ENCODE measurements around the gene ABCC3. TPM values are rescaled to one million over a fixed set of nuclear protein-coding genes. Genes with fewer than 3 reads are reported as not detected.

Gene ABCC3
- total and polyA plus RNA-seq, 2 experiments from 2014 or later: 0.53 TPM; not detected in 1

DNA sequence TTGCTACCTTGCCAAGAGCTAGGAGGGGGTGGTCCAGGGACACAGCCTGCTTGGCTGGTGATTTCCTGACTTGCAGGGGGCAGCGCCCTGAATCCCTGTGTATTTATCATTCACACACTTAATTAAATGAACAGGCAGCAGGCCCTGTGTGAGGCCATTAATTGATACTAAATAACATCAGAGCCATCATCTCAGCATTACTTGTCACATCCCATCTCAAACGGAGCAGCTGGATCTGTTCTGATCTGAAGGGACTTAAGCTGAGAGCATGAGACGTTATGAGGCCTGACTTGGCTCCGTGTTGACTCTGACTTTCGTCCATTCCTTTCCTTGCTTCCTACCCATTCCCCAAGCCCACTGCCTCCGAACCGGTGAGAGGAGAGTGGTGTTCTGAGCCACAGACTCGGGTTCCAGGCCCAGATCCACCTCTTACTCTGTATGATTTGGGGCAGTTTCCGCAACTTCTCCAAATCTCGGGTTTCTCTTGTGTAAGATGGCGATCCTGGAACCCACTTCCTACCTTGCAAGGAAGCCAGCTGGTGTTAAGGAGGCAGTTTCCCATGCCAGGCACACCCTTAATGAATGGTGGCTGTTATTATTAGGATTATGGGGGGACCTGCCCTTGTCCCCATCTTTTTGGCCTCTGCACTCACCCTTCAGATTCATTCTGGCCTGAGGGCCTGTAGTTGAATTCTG, 40.4 kb upstream of the ABCC3 start:
- Histone ChIP-seq H3K9me3 (ENCODE audit: low read depth) (no peaks in the 10 kb centered on the region), H3K27ac (peak overlapping the region; percentile 94), H3K36me3 (no peaks in the 10 kb centered on the region), H3K27me3 (no peaks in the 10 kb centered on the region), H3K4me3 (no peak overlapping the region), H3K4me1 (ENCODE audit: low read depth) (peaks cover 46% of the 10 kb centered on the region)
- no peak for DNase-seq (ENCODE audit: low read depth in 1 of 2, low spot score in 1 of 2)
- TF ChIP-seq, protein P1, sequence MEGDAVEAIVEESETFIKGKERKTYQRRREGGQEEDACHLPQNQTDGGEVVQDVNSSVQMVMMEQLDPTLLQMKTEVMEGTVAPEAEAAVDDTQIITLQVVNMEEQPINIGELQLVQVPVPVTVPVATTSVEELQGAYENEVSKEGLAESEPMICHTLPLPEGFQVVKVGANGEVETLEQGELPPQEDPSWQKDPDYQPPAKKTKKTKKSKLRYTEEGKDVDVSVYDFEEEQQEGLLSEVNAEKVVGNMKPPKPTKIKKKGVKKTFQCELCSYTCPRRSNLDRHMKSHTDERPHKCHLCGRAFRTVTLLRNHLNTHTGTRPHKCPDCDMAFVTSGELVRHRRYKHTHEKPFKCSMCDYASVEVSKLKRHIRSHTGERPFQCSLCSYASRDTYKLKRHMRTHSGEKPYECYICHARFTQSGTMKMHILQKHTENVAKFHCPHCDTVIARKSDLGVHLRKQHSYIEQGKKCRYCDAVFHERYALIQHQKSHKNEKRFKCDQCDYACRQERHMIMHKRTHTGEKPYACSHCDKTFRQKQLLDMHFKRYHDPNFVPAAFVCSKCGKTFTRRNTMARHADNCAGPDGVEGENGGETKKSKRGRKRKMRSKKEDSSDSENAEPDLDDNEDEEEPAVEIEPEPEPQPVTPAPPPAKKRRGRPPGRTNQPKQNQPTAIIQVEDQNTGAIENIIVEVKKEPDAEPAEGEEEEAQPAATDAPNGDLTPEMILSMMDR (IDR thresholded peaks at IDR 0.05; ENCODE audit: low read depth, low read length): no peak

DNA sequence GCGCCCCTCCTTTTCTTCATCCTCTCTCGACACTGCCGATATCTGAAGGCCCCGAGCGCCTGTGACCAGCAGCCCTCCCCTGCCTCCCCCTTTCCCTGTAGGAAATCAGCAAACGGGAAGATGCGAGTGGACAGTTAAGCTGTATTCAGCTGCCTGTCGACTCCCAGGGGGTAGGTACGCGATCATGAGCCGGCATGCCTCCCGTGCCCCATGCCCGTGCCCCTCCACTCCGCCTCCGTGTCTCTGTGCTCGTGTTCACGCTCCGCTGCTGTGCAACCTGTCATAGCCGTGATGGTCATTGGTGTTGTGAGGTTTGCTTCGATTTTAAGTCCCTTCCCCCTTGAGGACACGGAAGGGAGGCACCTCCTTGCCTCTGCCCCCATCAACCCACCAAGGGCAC, 39.8 kb upstream of the ABCC3 start:
- H3K27ac ChIP-seq: no peak overlapping the region
- no peak overlapping the region for H3K4me3 ChIP-seq
- H3K36me3 ChIP-seq: no peaks in the 10 kb centered on the region
- no peaks in the 10 kb centered on the region for H3K27me3 ChIP-seq
- TF ChIP-seq, protein P1 (IDR thresholded peaks at IDR 0.05; ENCODE audit: low read depth, low read length): no peak
- H3K9me3 ChIP-seq (ENCODE audit: low read depth): no peaks in the 10 kb centered on the region
- no peak for DNase-seq (ENCODE audit: low read depth in 1 of 2, low spot score in 1 of 2)
- peaks cover 40% of the 10 kb centered on the region for H3K4me1 ChIP-seq (ENCODE audit: low read depth)

DNA sequence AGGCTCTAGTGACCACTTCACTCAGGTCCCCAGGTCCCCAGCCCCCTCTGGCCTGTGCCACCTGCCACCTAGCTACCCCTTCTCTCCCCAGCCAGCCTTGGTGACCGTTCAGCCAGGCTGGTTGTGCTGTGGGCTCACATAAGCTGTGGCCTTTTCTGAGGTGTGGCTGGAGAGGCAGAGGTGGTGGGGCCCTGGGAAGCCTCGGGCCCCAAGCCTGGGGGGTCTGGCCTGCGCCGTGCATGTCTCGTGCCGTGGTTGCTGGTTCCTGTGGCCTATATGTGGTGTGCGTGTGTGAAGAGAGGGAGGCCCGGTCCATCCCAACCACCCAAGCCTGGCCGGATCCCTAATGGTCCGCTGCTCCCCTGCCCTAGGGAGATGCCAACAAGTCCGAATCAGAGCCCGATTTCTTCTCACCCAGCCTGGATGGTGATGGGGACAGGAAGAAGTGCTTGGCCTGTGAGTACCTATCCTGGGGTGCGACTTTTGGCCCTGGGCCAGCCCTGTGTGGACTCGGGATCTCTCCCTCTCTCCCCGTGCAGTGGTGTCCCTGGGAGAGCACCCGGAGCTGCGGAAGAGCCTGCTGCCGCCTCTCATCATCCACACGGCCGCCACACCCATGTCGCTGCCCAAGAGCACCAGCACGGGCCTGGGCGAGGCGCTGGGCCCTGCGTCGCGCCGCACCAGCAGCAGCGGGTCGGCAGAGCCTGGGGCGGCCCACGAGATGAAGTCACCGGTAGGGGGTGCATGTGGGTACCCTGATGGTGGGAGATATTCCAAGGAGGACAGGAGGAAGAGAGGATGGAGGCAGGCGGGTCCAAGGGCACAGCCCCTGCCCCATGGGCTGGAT, 38.3 kb upstream of the ABCC3 start:
- DNase-seq (ENCODE audit: low read depth in 1 of 2, low spot score in 1 of 2): no peak
- Histone ChIP-seq H3K27me3 (no peaks in the 10 kb centered on the region), H3K9me3 (ENCODE audit: low read depth) (no peaks in the 10 kb centered on the region), H3K27ac (no peak overlapping the region), H3K4me3 (no peak overlapping the region), H3K4me1 (ENCODE audit: low read depth) (peaks cover 31% of the 10 kb centered on the region), H3K36me3 (no peaks in the 10 kb centered on the region)
- TF ChIP-seq, protein P1 (IDR thresholded peaks at IDR 0.05; ENCODE audit: low read depth, low read length): peak; percentile 30

DNA sequence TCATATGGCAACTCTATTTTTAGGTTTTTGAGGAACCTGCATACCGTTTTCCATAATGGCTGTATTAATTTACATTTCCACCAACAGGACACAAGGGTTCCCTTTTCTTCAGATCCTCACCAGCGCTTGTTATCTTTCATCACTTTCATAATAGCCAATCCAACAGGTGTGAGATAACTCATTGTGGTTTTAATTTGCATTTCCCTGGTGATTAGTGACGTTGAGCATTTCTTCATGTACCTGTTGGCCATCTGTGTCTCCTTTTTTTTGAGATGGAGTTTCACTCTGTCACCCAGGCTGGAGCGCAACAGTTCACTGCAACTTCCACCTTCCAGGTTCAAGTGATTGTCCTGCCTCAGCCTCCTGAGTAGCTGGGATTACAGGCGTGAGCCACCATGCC, 36.2 kb upstream of the ABCC3 start:
- H3K36me3 ChIP-seq: no peaks in the 10 kb centered on the region
- no peaks in the 10 kb centered on the region for H3K27me3 ChIP-seq
- H3K27ac ChIP-seq: no peak overlapping the region
- TF ChIP-seq, protein P1 (IDR thresholded peaks at IDR 0.05; ENCODE audit: low read depth, low read length): no peak
- H3K4me1 ChIP-seq (ENCODE audit: low read depth): peaks cover 28% of the 10 kb centered on the region
- no peak overlapping the region for H3K4me3 ChIP-seq
- no peak for DNase-seq (ENCODE audit: low read depth in 1 of 2, low spot score in 1 of 2)
- H3K9me3 ChIP-seq (ENCODE audit: low read depth): no peaks in the 10 kb centered on the region

DNA sequence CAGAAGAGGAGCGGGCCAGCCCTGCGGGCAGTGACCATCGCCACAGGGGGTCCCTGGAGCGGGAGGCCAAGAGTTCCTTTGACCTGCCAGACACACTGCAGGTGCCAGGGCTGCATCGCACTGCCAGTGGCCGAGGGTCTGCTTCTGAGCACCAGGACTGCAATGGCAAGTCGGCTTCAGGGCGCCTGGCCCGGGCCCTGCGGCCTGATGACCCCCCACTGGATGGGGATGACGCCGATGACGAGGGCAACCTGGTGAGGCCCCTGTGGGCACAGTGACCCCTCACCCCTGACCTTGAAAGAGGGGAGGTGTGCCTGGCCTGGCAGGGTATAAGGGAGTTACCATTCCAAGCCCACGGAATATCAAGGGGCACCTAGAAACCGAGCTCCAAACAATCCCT, 35.1 kb upstream of the ABCC3 start:
- Histone ChIP-seq H3K36me3 (no peaks in the 10 kb centered on the region), H3K9me3 (ENCODE audit: low read depth) (no peaks in the 10 kb centered on the region), H3K4me3 (no peak overlapping the region), H3K4me1 (ENCODE audit: low read depth) (peaks cover 19% of the 10 kb centered on the region), H3K27ac (no peak overlapping the region), H3K27me3 (no peaks in the 10 kb centered on the region)
- TF ChIP-seq, protein P1 (IDR thresholded peaks at IDR 0.05; ENCODE audit: low read depth, low read length): no peak
- DNase-seq (ENCODE audit: low read depth in 1 of 2, low spot score in 1 of 2): no peak

Data from cardiac muscle cell (in vitro differentiated cells and primary cell).